ENCODE data around the gene TSPAN5. TPM values are rescaled to one million over a fixed set of nuclear protein-coding genes. Genes with fewer than 3 reads are reported as not detected.
"Not testable (repeated sequence)": the region's sequence is repeated elsewhere in the genome, so short reads cannot be mapped to it uniquely, and the experiment has no call there.

The TSPAN5 gene
- total RNA-seq, 1 donor from 2014 or later = 12.9 TPM

- no peak for ATAC-seq
These were observed 113.5 kb downstream of the TSPAN5 start for GRCh38 chr4:98544818-98545414.

DNA sequence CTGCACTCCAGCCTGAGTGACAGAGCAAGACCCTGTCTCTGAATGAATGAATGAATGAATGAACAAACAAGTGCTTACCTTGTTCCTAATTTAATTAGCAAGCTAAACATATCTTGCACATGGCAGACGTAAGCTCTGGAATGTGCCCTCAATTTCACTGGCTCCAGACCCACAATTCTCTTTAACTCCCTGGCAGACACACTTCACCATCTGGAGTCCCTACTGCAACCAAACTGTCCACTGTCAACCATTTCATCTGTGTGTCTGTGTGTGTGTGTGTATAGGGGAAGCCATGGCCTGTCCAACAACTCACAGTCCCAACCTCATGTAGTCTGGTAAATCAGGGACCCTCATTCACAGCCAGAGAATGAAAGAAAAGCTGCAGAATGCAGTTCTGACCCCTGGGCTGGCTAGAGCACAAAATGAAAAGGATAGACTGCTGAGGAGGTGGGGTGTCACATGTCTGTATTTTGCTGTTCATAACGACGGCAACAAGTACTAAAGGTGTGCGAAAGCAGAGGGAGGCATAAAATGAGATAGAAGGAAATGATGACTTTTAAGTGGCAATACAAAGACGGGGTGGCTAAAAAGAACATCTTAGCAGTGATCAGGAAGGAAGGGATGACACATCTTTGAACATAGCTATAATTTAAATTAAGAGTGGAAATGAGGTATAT is 114.1 kb downstream of the TSPAN5 start:
- ATAC-seq = no peak

DNA sequence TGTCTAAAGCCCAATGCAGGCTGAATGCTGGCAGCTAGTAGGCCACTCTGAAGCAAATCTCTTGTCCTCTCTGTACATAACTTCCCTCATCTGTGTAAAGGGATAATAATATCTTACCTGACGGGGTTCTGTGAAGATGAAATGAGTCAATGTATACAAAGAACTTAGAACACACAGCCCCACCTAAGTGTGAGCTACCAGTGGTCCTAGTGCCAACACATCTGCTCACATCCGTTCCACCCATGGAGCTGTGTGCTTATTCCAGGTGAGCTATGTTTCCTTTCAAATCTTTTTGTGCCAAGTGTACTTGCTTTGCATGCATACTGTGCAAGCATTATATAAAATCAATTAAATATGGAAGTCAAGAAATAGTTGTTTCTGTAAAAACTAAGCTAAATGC is 116.4 kb downstream of the TSPAN5 start:
- ATAC-seq = peak; percentile 81

DNA sequence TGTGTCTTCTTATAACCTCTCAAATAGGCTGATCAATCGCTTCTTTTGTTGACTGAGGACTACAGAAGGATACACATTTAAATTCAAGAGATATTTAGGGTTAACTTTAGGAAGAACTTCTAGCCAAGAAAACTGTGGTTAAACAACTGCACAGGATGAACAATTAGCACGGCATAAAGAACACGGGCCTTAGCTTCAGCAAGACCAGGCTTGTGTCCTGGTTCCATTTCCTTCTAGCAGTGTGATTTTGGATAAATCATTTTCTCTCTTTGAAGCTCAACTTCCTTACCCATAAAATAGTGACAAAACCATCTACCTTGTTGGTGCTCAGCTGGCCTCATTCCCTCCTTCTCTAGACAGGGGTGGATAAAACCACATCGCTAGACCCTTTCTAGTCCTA is 117.6 kb downstream of the TSPAN5 start:
- peak; percentile 79 for ATAC-seq

DNA sequence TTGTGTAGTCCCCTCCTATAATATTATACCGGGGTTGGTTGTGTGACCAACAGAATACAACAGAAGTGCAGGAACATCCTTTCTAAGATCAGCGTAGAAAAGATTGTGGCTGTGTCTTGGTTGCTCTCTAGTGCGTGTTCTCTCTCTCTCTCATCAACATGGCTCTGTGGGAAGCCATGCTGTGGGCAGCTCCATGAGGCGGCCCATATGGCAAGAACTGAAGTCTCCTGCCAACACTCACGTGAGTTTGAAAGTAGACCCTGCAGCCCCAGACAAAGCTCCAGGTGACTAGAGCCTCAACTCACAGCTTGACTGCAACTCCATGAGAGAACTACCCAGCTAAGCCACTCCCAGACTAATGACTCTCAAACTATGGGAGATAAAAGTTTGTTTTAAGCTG is 118.7 kb downstream of the TSPAN5 start:
- no peak for ATAC-seq

- ATAC-seq = no peak
These were observed 119.1 kb downstream of the TSPAN5 start for GRCh38 chr4:98539299-98539698.

- ATAC-seq = no peak
These were observed 121.8 kb downstream of the TSPAN5 start for GRCh38 chr4:98536631-98537030.

DNA sequence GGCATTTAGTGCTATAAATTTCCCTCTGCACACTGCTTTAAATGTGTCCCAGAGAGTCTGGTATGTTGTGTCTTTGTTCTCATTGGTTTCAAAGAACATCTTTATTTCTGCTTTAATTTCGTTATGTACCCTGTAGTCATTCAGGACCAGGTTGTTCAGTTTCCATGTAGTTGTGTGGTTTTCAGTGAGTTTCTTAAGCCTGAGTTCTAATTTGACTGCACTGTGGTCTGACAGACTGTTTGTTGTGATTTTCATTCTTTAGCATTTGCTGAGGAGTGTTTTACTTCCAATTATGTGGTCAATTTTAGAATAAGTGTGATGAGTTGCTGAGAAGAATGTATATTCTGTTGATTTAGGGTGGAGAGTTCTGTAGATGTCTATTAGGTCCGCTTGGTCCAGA is 124.3 kb downstream of the TSPAN5 start:
- not testable (repeated sequence) for ATAC-seq

GRCh38 chr4:98530572-98530971 is 127.8 kb downstream of the TSPAN5 start:
- ATAC-seq = no peak

DNA sequence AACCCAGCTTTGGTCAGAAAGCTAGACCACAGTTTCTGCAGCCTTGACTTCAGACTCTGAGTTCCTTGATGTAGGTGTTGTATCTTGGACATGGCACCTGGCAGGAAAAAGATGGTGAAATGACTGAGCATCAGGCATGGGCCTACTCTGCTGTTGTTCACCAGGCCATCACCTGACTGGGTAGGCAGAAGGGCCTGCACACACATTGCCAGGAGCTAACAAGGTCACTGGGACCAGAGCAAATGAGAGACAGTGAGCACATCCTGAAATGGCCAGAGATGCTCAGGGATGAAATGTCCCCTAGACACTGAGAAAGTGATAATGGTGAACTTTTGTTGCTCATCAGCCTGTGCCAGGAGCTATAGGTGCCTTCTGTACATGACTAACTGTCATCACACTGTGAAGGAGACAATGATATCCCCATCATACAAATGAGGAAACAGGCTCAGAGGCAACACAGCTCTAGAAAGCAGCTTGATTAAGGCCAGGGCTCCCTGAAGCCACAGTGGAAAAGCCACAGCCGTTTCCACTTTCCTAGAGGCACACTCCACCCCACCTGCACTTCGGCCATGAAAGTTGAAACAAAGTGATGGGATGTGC is 128.3 kb downstream of the TSPAN5 start:
- no peak for ATAC-seq

DNA sequence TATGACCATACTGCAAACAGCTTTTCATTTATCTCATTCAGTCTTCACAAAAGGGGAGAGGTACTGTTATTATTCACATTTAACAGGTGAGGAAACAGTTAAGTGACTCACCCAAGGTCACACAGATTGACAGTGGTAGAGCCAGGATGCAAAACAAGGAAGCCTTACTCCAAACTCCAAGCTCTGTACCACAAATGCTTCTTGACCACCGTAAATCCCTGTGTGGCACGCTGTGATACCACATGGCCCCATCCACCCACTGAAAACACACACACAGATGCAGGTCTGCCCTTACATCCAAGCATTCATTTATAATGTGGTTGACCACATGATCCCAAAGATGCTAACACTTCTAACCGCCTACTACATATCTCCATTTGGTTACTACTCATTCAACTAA is 129.5 kb downstream of the TSPAN5 start:
- no peak for ATAC-seq

GRCh38 chr4:98527534-98528269 is 130.7 kb downstream of the TSPAN5 start:
- ATAC-seq = no peak

- no peak for ATAC-seq
These were observed 134.2 kb downstream of the TSPAN5 start for GRCh38 chr4:98524230-98524629.

- ATAC-seq = peak; percentile 33
These were observed 135.6 kb downstream of the TSPAN5 start for GRCh38 chr4:98522636-98523395.

DNA sequence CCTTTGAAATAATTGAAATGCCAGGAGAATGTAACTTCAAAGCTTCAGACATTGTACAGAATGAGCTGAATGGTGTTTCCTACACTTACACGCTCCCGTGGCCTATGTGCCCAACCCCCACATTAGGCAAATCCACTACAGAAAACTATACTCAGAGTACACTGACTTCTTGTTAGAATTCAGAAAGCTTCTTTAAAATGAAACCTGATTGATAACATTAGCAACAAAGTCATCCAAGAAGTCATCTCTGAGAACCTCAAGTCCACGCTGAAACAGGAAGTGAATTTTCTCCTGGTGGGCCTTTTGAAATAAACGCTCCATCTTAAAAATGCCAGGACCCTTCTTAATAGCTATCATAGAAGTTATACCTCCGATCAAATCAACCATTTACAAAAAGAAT is 136.3 kb downstream of the TSPAN5 start:
- no peak for ATAC-seq

- ATAC-seq = no peak
These were observed 136.9 kb downstream of the TSPAN5 start for GRCh38 chr4:98521486-98521885.

GRCh38 chr4:98519268-98519977 is 139.0 kb downstream of the TSPAN5 start:
- ATAC-seq = no peak

DNA sequence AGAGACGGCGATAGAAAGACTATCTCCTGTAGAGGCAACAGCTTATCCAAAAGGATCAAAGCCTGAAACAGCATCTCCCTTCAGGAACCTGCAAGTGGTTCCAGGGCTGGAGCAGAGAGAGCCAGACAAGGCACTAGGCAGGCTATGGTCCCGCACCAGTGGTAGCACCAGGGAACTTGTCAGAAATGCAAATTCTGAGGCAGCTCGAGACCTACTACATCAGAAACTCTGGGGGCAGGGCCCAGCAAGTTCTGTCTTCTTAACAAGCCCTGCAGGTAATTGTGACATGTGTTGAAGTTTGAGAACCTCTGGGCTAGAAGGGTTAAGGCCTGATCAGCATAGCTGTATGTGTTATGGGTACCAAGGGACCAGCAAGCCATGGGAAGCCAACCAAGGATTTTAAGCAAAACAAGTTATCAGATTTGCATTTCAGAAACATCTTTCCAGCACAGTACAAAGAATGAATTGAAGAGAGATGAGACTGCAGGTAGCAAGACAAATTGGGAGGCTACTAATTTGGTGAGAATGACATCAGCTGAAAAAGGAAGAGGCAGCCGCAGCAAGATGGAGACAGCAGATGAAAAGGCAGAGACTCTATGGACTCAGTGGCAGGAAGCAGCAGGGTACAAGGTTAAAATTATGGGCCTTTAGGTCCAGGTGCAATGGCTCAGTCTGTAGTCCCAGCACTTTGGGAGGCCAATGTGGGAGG is 139.7 kb downstream of the TSPAN5 start:
- peak; percentile 40 for ATAC-seq

DNA sequence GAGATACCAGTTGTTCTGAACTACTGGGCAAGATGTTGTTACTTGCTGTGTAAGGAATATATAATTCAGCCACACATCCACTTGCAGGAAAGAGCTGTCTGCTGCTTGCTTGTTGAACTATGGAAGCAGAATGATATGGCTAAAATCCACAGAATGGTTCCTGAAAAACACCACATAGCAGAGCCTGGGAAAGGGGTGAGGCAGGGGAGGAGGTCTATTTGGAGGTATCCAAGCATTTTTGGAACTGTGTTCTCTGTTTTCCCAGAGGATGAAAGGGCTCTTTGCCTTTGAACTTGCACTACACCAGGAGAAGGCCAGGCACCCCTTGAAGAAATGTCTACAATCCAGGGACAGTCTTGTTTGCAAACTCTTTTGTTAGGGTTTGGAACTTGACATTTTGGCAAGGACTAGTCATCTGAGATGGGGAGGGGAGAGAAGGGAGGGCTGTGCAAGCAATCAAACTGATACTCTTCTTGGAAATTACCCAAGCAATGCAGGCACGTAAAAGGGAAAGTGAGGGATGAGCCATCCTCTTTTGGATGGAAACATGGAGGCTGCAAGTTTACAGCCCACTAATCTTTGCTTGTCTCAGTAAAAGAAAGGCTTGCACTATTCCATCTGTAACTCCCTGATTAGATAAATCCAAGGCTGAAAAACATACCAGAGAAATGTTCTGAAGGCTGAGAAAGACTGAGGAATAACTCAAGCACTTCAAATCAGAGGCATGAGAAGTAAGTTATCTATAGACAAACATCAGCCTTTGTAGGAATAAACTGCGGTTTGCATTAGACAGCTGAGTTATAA is 141.0 kb downstream of the TSPAN5 start:
- no peak for ATAC-seq

DNA sequence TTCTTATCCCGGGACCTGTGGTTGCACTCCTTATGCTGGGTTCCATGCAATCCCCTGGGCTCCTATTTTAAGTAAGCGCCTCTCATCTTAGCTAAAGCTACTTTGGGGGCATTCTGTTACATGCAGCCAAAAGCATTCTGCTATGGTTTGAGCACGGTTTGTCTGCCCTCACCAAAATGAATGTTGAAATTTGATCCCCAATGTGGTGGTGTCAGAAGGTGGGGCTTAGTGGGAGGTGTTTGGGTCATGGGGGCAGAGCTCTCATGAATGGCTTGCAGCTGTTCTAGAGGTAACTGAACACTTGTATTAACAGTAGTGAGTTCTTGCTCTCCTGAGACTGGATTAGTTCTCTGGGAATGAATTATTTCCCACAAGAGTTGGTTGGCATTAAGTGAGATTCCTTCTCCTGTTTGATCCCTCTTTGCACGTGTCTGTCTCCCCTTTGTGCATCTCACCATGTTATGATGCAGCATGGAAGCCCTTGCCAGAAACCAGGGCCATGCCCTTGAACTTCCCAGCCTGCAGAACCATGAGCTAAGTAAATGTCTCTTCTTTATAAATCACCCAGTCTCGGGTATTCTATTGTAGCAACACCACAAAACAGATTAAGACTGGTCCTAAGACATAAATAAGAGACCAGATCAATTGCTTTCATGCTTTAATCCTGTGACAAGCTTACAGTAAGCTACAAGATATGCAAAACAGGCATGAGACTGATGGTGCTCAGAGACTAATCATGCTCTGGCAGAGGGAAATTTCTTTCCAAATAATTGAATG is 141.8 kb downstream of the TSPAN5 start:
- peak; percentile 55 for ATAC-seq
